ENCODE measurements around the gene TMEM17.
"Not testable (repeated sequence)": the region's sequence is repeated elsewhere in the genome, so short reads cannot be mapped to it uniquely, and the experiment has no call there.

Gene TMEM17

DNA sequence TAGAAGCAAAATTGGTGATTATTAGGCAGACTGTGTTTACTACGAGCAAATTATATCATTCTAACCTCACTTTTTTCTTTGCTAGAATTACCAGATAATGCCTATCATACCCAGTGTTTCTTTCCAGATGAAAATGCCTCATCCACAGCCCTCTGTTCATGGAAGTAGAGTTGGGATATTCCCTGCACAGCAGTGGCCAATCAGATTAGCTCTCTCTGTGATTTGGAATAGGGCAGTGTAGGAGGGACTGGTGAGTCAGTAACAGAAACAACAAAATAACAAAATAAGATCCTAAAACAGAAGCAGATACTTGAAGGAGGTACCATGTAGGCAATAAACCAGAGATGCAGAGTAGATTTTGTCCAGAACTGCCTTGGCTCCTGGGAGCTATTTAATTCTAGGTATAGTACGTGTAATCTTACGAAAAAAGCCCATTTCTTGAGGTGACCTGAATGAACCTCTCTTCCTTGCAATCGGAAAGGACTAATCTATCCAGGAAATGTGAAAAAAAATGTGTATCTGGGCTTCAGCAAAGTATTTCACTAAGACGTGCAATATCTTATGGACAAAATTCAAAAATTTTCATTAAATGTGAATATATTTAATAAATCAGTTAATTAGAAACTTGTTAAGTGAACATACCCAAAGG is 18.4 kb upstream of the TMEM17 start:
- H3K27me3 Mint-ChIP-seq (ENCODE audit: low read depth), result no peaks in the 10 kb centered on the region
- TF ChIP-seq, protein P1, sequence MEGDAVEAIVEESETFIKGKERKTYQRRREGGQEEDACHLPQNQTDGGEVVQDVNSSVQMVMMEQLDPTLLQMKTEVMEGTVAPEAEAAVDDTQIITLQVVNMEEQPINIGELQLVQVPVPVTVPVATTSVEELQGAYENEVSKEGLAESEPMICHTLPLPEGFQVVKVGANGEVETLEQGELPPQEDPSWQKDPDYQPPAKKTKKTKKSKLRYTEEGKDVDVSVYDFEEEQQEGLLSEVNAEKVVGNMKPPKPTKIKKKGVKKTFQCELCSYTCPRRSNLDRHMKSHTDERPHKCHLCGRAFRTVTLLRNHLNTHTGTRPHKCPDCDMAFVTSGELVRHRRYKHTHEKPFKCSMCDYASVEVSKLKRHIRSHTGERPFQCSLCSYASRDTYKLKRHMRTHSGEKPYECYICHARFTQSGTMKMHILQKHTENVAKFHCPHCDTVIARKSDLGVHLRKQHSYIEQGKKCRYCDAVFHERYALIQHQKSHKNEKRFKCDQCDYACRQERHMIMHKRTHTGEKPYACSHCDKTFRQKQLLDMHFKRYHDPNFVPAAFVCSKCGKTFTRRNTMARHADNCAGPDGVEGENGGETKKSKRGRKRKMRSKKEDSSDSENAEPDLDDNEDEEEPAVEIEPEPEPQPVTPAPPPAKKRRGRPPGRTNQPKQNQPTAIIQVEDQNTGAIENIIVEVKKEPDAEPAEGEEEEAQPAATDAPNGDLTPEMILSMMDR (IDR thresholded peaks at IDR 0.05; ENCODE audit: unreplicated experiment in 3 of 3), result no peak
- no peak overlapping the region for H3K4me3 Mint-ChIP-seq
- peaks cover 29% of the 10 kb centered on the region for H3K4me1 Mint-ChIP-seq
- peaks cover 17% of the 10 kb centered on the region for H3K9me3 Mint-ChIP-seq
- no peak overlapping the region for H3K27ac Mint-ChIP-seq
- H3K36me3 Mint-ChIP-seq (ENCODE audit: low read depth), result no peaks in the 10 kb centered on the region

DNA sequence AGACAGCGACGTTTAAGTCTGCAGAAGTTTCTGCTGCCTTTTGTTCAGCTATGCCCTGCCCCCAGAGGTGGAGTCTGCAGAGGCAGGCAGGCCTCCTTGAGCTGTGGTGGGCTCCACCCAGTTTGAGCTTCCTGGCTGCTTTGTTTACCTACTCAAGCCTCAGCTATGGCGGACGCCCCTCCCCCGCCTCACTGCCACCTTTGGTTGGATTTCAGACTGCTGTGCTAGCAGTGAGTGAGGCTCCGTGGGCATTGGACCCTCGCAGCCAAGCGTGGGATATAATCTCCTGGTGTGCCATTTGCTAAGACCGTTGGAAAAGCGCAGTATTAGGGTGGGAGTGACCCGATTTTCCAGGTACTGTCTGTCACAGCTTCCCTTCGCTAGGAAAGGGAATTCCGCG is 15.1 kb upstream of the TMEM17 start:
- H3K9me3 Mint-ChIP-seq, result peaks cover 38% of the 10 kb centered on the region
- not testable (repeated sequence) for H3K27me3 Mint-ChIP-seq (ENCODE audit: low read depth); H3K4me3 Mint-ChIP-seq; H3K4me1 Mint-ChIP-seq; H3K36me3 Mint-ChIP-seq (ENCODE audit: low read depth); H3K27ac Mint-ChIP-seq

DNA sequence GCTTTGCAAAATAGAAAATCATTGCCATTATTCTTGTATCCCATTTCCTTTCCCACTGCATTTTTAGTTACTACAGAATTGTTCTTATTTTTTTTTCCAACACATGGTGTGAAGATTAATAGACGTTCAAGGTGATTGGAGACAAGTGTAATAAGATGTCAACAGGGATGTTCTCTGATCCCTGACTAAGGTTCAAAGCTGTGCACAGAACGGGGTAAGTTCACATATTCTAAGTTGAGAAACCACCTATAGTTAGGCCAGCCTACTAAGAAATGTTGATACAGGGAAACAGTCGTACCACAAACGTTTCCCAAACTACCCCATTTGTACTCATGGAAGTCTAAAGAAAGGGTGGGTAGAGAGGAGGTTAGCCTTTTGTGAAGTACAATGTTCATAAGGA is 6.4 kb upstream of the TMEM17 start:
- Mint-ChIP-seq H3K27ac (no peak overlapping the region), H3K4me1 (peaks cover 9% of the 10 kb centered on the region)

DNA sequence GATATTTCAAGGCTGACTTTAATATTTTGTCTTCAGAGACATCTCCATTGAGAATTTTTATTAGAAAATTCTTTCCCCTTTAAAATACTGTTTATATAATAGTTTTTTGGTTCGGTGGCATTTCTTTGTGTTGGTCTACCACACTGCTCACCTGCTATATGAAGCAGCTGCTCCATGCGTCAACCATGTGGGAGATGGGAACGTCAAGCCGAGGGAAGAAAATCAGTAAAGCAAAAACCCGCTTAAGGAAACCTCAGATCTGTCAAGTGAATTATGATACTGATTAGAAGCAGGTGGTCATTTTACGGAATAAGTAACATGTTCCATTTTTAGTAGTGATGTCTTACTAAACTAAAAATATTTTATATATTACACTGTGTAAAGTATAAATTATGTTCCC is 5.6 kb upstream of the TMEM17 start:
- Mint-ChIP-seq H3K4me3 (no peak overlapping the region), H3K36me3 (ENCODE audit: low read depth) (no peaks in the 10 kb centered on the region), H3K27me3 (ENCODE audit: low read depth) (no peaks in the 10 kb centered on the region), H3K4me1 (peaks cover 11% of the 10 kb centered on the region), H3K9me3 (peaks cover 9% of the 10 kb centered on the region), H3K27ac (no peak overlapping the region)
- TF ChIP-seq, protein P1 (IDR thresholded peaks at IDR 0.05; ENCODE audit: unreplicated experiment in 3 of 3), result no peak

More for the DNA sequence above, 6.4 kb upstream of the TMEM17 start:
- Mint-ChIP-seq H3K9me3 (peaks cover 16% of the 10 kb centered on the region), H3K27me3 (ENCODE audit: low read depth) (no peaks in the 10 kb centered on the region), H3K36me3 (ENCODE audit: low read depth) (peaks cover 5% of the 10 kb centered on the region), H3K4me3 (no peak overlapping the region)
- TF ChIP-seq, protein P1 (IDR thresholded peaks at IDR 0.05; ENCODE audit: unreplicated experiment in 3 of 3), result no peak

DNA sequence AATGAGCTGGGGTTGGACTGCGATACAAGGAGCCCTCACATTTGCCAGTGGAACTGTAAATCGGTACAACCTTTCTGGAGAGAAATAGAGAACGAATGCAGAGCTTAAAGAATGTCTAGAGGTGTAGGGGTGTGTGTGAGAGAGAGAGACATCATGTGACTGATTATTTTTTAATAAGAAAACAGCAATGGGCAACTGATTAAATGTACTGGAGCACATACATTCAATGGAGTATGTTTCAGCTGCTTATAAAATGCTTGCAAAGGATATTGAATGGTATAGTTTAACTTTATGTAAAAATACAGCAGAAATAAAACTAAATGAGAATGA is 391 bp upstream of the TMEM17 start:
- H3K27ac Mint-ChIP-seq, result peak overlapping the region; percentile 97 to 98 (median 98)
- TF ChIP-seq, protein P1 (IDR thresholded peaks at IDR 0.05; ENCODE audit: unreplicated experiment in 3 of 3), result no peak
- H3K27me3 Mint-ChIP-seq (ENCODE audit: low read depth), result no peaks in the 10 kb centered on the region
- peak overlapping the region; percentile 87 to 92 (median 91) for H3K4me3 Mint-ChIP-seq
- no peaks in the 10 kb centered on the region for H3K36me3 Mint-ChIP-seq (ENCODE audit: low read depth)
- H3K4me1 Mint-ChIP-seq, result peaks cover 16% of the 10 kb centered on the region
- H3K9me3 Mint-ChIP-seq, result peaks cover 3% of the 10 kb centered on the region

DNA sequence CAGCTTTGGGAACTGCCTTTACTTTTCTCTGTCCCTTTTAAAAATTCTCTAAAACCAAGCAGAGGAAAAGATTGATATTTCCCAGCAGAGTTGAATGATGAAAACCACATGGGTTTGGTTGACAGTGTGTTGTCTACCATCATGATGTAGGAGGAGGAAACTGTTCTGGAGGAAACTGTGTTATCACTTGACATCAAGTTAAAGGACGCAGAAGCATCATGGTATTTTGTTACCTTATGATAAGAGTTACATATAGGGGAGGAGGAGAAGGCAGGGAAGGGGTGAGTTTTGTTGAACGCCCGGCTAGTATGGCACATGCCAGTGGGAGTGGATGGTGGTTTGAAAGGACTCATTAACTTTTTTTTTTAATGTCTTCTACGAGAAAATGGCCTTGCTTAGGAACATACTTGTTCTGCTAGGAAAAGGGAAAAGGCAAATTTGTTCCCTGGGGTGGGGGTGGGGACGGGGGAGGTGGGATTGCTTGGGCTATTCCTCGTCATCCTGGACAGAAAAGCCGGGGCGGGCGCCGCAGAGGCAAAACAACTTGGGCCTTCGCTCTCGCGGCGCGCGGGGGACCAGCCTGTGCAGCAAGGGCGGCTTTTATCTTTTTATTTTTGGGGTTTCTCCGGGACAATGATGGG is 766 bp downstream of the TMEM17 start:
- Mint-ChIP-seq H3K4me3 (peak overlapping the region; percentile 87 to 92 (median 91)), H3K36me3 (ENCODE audit: low read depth) (no peaks in the 10 kb centered on the region)

More for the DNA sequence above, 766 bp downstream of the TMEM17 start:
- Mint-ChIP-seq H3K27me3 (ENCODE audit: low read depth) (no peaks in the 10 kb centered on the region), H3K4me1 (peaks cover 15% of the 10 kb centered on the region), H3K9me3 (peaks cover 3% of the 10 kb centered on the region), H3K27ac (peak overlapping the region; percentile 97 to 98 (median 98))
- TF ChIP-seq, protein P1 (IDR thresholded peaks at IDR 0.05; ENCODE audit: unreplicated experiment in 3 of 3), result no peak

Measured in nephron (organoid).